Sigmoid colon (tissue), 3 donors: ENCODE measurements around the gene HOXD13.

ENCODE experiments used
- CTCF ChIP-seq, 4 experiments: fragments of 450-650 bp in 3 of 4; fragments of 200-600 bp in 1 of 4; IDR thresholded peaks; one replicate each; pipeline ENCODE4 v1.5.1; 2016 to 2019; ENCODE audit warnings: antibody characterized with exemption in 4 of 4, mild to moderate bottlenecking in 3 of 4, moderate library complexity in 2 of 4
- POLR2A ChIP-seq, 2 donors: fragments of 450-650 bp; IDR thresholded peaks; one replicate each; pipeline ENCODE4 v1.6.1; 2016; ENCODE audit warnings: antibody characterized with exemption in 2 of 2, mild to moderate bottlenecking in 2 of 2, moderate library complexity in 2 of 2

DNA sequence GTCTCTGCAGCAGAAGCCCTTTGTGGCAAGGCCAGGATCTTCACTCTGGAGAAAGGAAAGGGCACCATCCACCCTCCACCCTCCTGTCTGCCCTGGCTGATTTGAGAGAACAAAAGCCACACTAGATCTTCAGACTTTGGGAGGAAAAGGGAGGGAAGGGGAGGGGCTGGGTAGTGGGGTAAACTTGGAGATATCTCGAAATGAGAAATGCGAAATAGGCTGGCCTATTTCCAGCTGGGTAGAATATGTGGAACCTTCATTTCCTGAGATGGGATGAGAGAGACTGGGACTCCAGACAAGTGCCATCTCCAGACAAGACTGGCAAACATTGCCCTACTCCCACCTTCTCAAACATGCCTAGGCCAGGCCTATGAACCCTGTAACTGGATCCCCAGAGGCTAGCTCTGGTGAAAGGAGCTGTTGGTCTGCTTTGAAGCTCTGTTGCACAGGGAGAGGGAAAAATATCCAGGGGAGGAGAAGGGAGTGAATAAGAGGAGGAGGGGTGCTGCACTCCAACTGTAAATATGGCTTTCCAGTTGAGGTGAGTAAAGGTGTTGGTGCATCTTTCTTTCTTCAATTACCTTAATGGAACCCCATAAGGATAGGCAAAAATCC lies 8.8 kb downstream of the HOXD13 start:
- no peak for TF ChIP-seq CTCF (IDR thresholded peaks at IDR 0.05)
- TF ChIP-seq POLR2A (IDR thresholded peaks at IDR 0.05): no peak
